RWPE1 (cell line): Measurements from ENCODE around the gene PROC.

Source experiments
- CTCF ChIA-PET: fragments of 350-600 bp; sonication (Branson Sonifier 250); formaldehyde crosslinking; extraction: SDS; loops from one replicate; lab custom pipeline; 2021; lab: Yijun Ruan, JAX
- POLR2A ChIA-PET: fragments of 400-600 bp; formaldehyde crosslinking; extraction: SDS; loops from one replicate; lab custom pipeline; 2020; ENCODE audit warnings: antibody characterized with exemption; ENCODE audit not compliant: low non-redundant PET; lab: Yijun Ruan, JAX
- DNase-seq: peaks from one replicate; pipeline ENCODE4 v3.0.0; 2012; ENCODE audit warnings: low spot score
- H3K27ac ChIP-seq: fragments of 450-650 bp; 2 replicates; pipeline ENCODE4 v1.5.1; 2017
- TF ChIP-seq, protein P1 (sequence below): fragments of 450-650 bp; conservative IDR thresholded peaks from 2 replicates; pipeline ENCODE4 v1.5.1; 2017; ENCODE audit warnings: low read depth, mild to moderate bottlenecking

The PROC gene

DNA sequence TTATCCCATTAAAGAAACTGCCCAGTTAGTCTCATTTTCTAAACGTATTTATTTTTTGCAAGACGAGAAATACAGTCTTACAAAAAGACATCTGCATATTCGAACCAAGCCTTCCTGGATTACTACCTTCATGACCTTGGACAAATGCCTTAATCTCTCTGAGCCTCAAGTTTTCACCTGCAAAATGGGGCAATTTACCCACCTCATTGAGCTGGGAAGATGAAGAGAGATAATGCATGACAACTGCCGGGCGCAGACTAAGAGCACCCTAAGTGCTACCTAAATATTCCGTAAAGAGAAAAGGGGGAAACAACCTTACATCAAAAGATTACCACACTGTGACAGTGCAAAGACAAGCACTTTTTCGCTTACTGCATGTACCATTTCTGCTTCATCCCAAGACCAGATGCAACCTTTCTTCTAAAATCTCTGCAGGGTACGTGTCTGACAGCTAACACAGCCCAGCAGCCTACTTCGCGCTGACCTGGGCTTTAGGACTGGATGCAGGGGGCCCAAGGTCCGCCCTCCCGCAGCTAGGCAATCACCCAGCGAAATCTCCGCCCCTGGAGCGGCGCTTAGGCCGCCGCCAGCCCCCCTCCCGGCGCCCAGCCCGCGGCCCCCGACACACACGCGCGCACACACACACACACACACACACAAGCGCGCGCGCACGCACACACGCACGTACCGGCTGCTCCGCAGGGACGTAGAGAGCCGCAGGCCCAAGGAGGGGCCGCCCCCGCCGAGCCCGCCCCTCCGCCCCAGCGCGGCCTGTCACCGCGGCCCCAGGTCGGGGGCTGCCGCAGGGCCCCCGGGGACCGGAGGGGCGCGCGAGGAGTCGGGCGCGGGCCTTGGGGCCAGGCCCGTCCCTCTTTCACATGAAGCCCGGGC, 31.2 kb upstream of the PROC start:
- CTCF ChIA-PET = no interaction called here
- peak; percentile 59 for DNase-seq
- peak overlapping the region; percentile 99 for H3K27ac ChIP-seq
- TF ChIP-seq, protein P1, sequence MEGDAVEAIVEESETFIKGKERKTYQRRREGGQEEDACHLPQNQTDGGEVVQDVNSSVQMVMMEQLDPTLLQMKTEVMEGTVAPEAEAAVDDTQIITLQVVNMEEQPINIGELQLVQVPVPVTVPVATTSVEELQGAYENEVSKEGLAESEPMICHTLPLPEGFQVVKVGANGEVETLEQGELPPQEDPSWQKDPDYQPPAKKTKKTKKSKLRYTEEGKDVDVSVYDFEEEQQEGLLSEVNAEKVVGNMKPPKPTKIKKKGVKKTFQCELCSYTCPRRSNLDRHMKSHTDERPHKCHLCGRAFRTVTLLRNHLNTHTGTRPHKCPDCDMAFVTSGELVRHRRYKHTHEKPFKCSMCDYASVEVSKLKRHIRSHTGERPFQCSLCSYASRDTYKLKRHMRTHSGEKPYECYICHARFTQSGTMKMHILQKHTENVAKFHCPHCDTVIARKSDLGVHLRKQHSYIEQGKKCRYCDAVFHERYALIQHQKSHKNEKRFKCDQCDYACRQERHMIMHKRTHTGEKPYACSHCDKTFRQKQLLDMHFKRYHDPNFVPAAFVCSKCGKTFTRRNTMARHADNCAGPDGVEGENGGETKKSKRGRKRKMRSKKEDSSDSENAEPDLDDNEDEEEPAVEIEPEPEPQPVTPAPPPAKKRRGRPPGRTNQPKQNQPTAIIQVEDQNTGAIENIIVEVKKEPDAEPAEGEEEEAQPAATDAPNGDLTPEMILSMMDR = no peak
- POLR2A ChIA-PET = interaction anchor here (0.8 kb wide), 1 partner anchor 104 kb away, joined by 3 read pairs; no protein-coding TSS in a partner anchor

DNA sequence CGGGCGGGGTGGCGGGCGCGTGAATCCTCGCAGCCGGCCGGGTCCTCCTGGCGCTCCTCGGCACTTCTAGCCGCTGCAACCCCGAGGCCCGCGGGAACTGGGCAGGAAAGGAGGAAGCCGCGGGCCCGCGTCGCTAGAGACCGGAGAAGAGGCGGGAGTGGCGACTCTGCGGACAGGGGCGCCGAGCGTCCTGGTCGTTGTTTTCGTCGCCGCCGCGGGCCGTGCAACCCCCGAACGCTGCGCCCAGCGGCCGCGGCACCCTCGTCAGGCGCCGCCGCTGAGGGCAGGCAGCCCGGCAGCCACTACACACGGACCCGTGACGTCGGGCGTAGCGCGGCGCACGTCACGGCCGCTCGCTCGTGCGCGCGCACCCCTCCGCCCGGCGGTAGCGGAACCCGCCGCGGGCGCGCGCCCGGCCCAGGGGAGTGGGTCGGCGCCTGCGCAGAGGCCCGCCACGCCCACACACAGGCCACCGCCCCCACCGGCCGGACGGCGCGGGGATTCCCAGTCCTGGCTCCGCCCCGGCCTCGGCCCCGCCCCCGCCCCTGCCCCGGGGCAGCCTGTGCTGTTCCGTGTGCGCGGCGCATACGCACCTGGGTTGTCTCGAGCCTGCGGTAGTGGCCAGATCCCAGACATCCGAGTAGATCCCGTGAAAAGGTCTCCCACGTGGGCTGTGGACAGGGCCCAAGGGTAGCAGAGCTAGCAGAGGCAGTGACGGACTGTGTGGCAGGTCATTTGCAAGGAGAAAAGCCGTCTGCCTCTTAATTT, 30.4 kb upstream of the PROC start, which contains the start of gene MAP3K2:
TSS of gene MAP3K2 (minus strand) at position 321 of the 768 bp plus-strand sequence. CDS start 44,846 bp downstream, outside the sequence.
- TF ChIP-seq, protein P1 = no peak
- peak within 1 kb of the TSS; percentile 99 for H3K27ac ChIP-seq
- DNase-seq = peak; percentile 98
- ChIA-PET POLR2A (no interaction called here), CTCF (no interaction called here)

DNA sequence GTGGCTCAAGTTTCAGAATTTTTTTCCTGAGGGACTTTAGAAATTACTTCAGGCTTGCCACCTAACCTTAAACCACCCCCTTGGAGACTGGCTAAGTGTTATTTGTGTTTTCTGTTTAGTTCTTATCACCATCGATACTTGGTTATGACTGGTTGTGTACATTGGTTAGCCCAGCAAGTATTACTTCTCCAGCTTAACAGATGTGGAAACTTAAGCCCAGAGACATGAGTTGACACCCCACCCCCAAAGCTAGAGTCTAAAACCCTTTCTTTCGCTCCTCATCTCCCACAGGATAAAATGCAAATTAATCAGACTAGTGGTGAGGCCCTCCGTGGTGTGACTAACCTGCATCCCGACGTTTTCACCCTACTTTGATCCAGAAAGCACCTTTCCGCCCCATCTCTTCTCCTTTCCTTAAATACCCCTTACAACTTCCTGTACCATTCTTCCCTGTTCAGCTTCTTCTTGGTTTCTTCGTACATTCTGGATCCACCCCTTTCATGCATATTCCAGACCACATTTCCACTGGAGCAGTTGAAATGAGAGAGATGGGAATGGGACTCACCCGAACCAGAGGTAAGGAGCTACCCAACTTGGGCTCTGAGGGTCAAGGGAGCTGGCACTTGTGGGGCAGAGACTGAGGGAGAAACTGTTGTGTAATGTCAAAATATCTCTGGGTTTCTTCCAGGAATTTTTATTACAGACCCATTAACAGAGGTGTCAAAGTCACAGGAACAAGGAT, 29.6 kb upstream of the PROC start:
- no peak for DNase-seq
- ChIA-PET POLR2A (no interaction called here), CTCF (no interaction called here)
- H3K27ac ChIP-seq = peak overlapping the region; percentile 99
- TF ChIP-seq, protein P1 = no peak

DNA sequence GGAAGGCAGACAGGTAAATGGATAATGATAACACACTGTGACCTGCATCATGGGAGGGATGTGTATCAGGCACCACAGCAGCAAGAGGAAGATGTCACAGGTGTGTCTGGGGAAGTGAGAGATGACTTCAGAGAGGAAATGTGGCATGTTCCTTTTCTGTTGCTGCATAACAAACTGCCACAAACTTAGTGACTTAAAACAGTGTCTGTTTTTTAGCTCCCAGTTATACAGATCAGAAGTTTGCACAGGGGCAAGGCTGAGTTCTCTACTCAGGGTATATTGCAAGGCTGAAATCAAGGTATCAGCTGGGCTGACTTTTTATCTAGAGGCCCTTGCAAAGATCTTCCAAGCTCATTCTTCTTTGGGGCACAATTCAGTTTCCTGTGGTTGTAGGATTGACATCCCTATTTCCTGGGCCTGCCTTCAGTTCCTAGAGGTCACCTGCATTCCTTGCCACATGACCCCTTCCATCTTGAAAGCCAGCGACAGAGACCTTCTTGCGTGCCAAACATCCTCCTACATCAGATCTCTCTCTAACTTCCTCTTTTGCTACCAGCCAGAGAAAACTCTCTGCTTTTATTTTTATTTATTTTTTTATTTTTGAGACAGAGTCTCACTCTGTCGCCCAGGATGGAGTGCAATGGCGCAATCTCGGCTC, 28.3 kb upstream of the PROC start:
- no peak for DNase-seq
- CTCF ChIA-PET = no interaction called here
- no peak overlapping the region for H3K27ac ChIP-seq
- POLR2A ChIA-PET = no interaction called here
- TF ChIP-seq, protein P1 = no peak

DNA sequence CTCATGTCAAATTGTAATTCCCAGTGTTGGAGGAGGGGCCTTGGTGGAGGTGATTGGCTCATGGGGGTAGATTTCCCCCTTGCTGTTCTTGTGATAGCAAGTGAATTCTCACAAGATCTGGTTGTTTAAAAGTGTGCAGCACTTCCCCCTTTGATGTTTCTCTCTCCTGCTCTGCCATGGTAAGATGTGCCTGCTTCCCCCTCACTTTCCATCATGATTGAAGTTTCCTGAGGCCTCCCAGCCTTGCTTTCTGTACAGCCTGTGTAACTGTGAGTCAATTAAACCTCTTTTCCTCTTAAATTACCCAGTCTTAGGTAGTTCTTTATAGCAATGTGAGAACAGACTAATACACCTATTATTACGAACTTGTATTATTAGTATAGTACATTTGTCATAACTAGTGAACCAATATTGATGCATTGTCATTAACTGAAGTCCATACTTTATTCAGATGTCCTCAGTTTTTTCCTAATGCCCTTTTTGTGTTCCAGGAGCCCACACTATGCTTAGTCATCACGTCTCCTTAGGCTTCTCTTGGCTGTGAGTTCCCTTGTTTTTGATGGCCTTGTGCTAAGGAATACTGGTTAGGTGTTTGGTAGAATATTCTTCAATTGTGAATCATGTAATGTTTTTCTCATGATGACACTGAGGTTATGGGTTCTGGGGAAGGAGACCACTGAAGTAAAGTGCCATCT, 25.9 kb upstream of the PROC start:
- ChIA-PET POLR2A (no interaction called here), CTCF (no interaction called here)
- no peak overlapping the region for H3K27ac ChIP-seq
- no peak for DNase-seq
- TF ChIP-seq, protein P1 = no peak
